CD4-positive, alpha-beta T cell (primary cell): ENCODE results near the gene LAMA2. TPM values are rescaled to one million over a fixed set of nuclear protein-coding genes. Genes with fewer than 3 reads are reported as not detected.

Experiments used
- ATAC-seq: fragments of 200-7000 bp; cut with Tn5 transposase; one replicate; pipeline ENCODE4 v1.10.0; 2022; ENCODE audit warnings: mild to moderate bottlenecking; ENCODE audit not compliant: poor library complexity
- CTCF ChIA-PET: fragments of 350-600 bp; sonication (Branson Sonifier 250); formaldehyde crosslinking; loops from one replicate; lab custom pipeline; 2021; ENCODE audit warnings: antibody characterized with exemption, inconsistent platforms; lab: Charles Lee
- POLR2A ChIA-PET: fragments of 350-600 bp; sonication (Branson Sonifier 250); formaldehyde crosslinking; loops from one replicate; lab custom pipeline; 2021; ENCODE audit warnings: antibody characterized with exemption, inconsistent platforms; lab: Charles Lee
- DNase-seq, 14 experiments: peaks; one replicate each; pipeline ENCODE4 v3.0.0-alpha.2; 2013 to 2020; ENCODE audit warnings: mixed read lengths in 2 of 14
- H3K27ac ChIP-seq, 2 donors: one replicate each; pipeline versions ENCODE4 v1.5.1 to v1.7.0; 2013; ENCODE audit warnings: low read length in 2 of 2, low read depth in 1 of 2, mild to moderate bottlenecking in 1 of 2
- H3K27me3 ChIP-seq, 2 experiments: 1 replicate in 1 of 2; 2 replicates in 1 of 2; pipeline versions ENCODE4 v1.6.1 to v1.7.0; 2013; ENCODE audit warnings: low read length in 2 of 2, control low read depth in 1 of 2, mild to moderate bottlenecking in 1 of 2, moderate library complexity in 1 of 2; ENCODE audit not compliant: insufficient read depth in 2 of 2, control insufficient read depth in 1 of 2
- H3K36me3 ChIP-seq: one replicate; pipeline ENCODE4 v1.6.1; 2013; ENCODE audit warnings: low read length, control low read depth; ENCODE audit not compliant: insufficient read depth
- H3K4me1 ChIP-seq: one replicate; pipeline ENCODE4 v1.6.1; 2013; ENCODE audit warnings: low read length, control low read depth; ENCODE audit not compliant: insufficient read depth
- H3K4me3 ChIP-seq: one replicate; pipeline ENCODE4 v1.5.1; 2013; ENCODE audit warnings: mild to moderate bottlenecking, low read length, moderate library complexity
- H3K9me3 ChIP-seq, 2 experiments: 1 replicate in 1 of 2; 2 replicates in 1 of 2; pipeline versions ENCODE4 v1.6.1 to v1.7.0; 2013; ENCODE audit warnings: low read length in 2 of 2, mild to moderate bottlenecking in 2 of 2, control low read depth in 1 of 2, moderate library complexity in 1 of 2; ENCODE audit not compliant: control insufficient read depth in 1 of 2, insufficient read depth in 1 of 2
- H3K27ac Mint-ChIP-seq: one replicate; pipeline ENCODE4 v1.8.0; 2020; ENCODE audit warnings: mixed read lengths
- H3K27me3 Mint-ChIP-seq: one replicate; pipeline ENCODE4 v1.8.0; 2021; ENCODE audit warnings: mixed read lengths
- H3K36me3 Mint-ChIP-seq: one replicate; pipeline ENCODE4 v1.8.0; 2021; ENCODE audit warnings: low read depth, mixed read lengths
- H3K4me1 Mint-ChIP-seq: one replicate; pipeline ENCODE4 v1.8.0; 2021; ENCODE audit warnings: low read depth, mixed read lengths
- H3K4me3 Mint-ChIP-seq: one replicate; pipeline ENCODE4 v1.8.0; 2020; ENCODE audit warnings: mild to moderate bottlenecking, mixed read lengths
- H3K9me3 Mint-ChIP-seq: one replicate; pipeline ENCODE4 v1.8.0; 2020; ENCODE audit warnings: mixed read lengths
- CTCF ChIP-seq: fragments of 200-600 bp; IDR thresholded peaks from one replicate; pipeline ENCODE4 v1.8.0; 2022; ENCODE audit warnings: antibody characterized with exemption, mild to moderate bottlenecking
- intact Hi-C, 2 experiments: fragments of 100-400 bp; cut with DNase I in 1 of 2; cut with micrococcal nuclease in 1 of 2; formaldehyde crosslinking; loops; one replicate each; pipeline versions ENCODE4 v1.15.1 to v1.9.0; 2023 to 2025; cut with DNase I, micrococcal nuclease
- total RNA-seq, 174 experiments: library from RNA in 2 of 174; stranded (reverse) in 2 of 174; gene quantifications; one replicate each; pipeline ENCODE4 v1.2.3 and lab custom pipeline; 2021 to 2026

LAMA2 gene
- total RNA-seq, 2 experiments from 2014 or later, result 0.05 to 0.06 TPM

- CTCF ChIA-PET, result no interaction called here
- no peak overlapping the region for H3K4me3 ChIP-seq
- no peaks in the 10 kb centered on the region for H3K9me3 ChIP-seq
- Mint-ChIP-seq H3K27ac (no peak overlapping the region), H3K27me3 (peaks cover 4% of the 10 kb centered on the region), H3K4me1 (no peaks in the 10 kb centered on the region), H3K4me3 (no peak overlapping the region), H3K36me3 (no peaks in the 10 kb centered on the region), H3K9me3 (no peaks in the 10 kb centered on the region)
- ATAC-seq (no peak), DNase-seq (no peak)
- intact Hi-C loops, result no loop called here
- no peaks in the 10 kb centered on the region for H3K36me3 ChIP-seq
- no peak overlapping the region for H3K27ac ChIP-seq
- TF ChIP-seq CTCF, result no peak
- POLR2A ChIA-PET, result no interaction called here
- no peaks in the 10 kb centered on the region for H3K27me3 ChIP-seq
- no peaks in the 10 kb centered on the region for H3K4me1 ChIP-seq
These were observed 300.3 kb downstream of the LAMA2 start for GRCh38 chr6:129183187-129183591.

- Histone ChIP-seq H3K4me1 (no peaks in the 10 kb centered on the region), H3K4me3 (no peak overlapping the region), H3K9me3 (no peaks in the 10 kb centered on the region), H3K27me3 (no peaks in the 10 kb centered on the region), H3K36me3 (no peaks in the 10 kb centered on the region), H3K27ac (no peak overlapping the region)
- Mint-ChIP-seq H3K9me3 (no peaks in the 10 kb centered on the region), H3K4me1 (no peaks in the 10 kb centered on the region), H3K27ac (no peak overlapping the region), H3K36me3 (no peaks in the 10 kb centered on the region), H3K4me3 (no peak overlapping the region), H3K27me3 (peaks cover 4% of the 10 kb centered on the region)
- CTCF ChIA-PET, result no interaction called here
- DNase-seq (no peak), ATAC-seq (no peak)
- no peak for TF ChIP-seq CTCF
- POLR2A ChIA-PET, result no interaction called here
- intact Hi-C loops, result no loop called here
These were observed 300.9 kb downstream of the LAMA2 start for GRCh38 chr6:129183681-129184301.

- H3K27me3 ChIP-seq, result no peaks in the 10 kb centered on the region
- H3K4me1 ChIP-seq, result no peaks in the 10 kb centered on the region
- H3K27ac ChIP-seq, result no peak overlapping the region
- Mint-ChIP-seq H3K4me1 (no peaks in the 10 kb centered on the region), H3K36me3 (no peaks in the 10 kb centered on the region), H3K27ac (no peak overlapping the region), H3K4me3 (no peak overlapping the region), H3K9me3 (no peaks in the 10 kb centered on the region), H3K27me3 (peaks cover 4% of the 10 kb centered on the region)
- intact Hi-C loops, result no loop called here
- H3K9me3 ChIP-seq, result no peaks in the 10 kb centered on the region
- no peak overlapping the region for H3K4me3 ChIP-seq
- no peak for DNase-seq
- no peak for ATAC-seq
- no peak for TF ChIP-seq CTCF
- ChIA-PET CTCF (no interaction called here), POLR2A (no interaction called here)
- no peaks in the 10 kb centered on the region for H3K36me3 ChIP-seq
These were observed 301.4 kb downstream of the LAMA2 start for GRCh38 chr6:129184324-129184723.
